ENCODE results near the gene TAT.

DNA sequence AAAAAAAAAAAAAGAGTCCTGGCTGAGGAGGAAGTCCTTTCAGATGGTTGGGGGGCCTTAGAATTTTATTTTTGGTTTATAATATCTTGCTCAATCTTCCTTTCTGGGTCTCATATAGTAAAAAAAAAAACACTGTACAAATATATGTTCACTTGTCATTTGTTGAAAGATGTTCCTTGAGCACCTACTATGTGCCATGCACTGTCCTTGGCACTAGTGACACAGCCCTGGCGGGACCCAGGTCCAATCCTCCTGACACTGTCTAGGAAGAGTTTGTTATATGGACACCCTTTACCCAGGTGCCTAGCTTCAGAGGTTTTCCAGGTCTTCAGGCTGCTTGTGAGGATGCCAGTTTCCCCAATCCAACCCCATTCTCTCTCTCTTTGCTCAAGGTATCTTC, 48.6 kb downstream of the TAT start:
- TF ChIP-seq, protein P1, sequence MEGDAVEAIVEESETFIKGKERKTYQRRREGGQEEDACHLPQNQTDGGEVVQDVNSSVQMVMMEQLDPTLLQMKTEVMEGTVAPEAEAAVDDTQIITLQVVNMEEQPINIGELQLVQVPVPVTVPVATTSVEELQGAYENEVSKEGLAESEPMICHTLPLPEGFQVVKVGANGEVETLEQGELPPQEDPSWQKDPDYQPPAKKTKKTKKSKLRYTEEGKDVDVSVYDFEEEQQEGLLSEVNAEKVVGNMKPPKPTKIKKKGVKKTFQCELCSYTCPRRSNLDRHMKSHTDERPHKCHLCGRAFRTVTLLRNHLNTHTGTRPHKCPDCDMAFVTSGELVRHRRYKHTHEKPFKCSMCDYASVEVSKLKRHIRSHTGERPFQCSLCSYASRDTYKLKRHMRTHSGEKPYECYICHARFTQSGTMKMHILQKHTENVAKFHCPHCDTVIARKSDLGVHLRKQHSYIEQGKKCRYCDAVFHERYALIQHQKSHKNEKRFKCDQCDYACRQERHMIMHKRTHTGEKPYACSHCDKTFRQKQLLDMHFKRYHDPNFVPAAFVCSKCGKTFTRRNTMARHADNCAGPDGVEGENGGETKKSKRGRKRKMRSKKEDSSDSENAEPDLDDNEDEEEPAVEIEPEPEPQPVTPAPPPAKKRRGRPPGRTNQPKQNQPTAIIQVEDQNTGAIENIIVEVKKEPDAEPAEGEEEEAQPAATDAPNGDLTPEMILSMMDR (conservative IDR thresholded peaks at IDR 0.05; ENCODE audit: low read depth, low read length) = no peak
- TF ChIP-seq EZH2 (IDR thresholded peaks at IDR 0.05; ENCODE audit: borderline replicate concordance, low read depth, low read length, poor library complexity, severe bottlenecking) = no peak

Measured in A673 (cell line).